Activated gamma-delta T cell treated with anti-CD3 and anti-CD28 coated beads, Interleukin-2, amount 50 U/mL, for 16 hours (primary cell): ENCODE results near the gene ZNF648.
"Not testable (repeated sequence)": the region's sequence is repeated elsewhere in the genome, so short reads cannot be mapped to it uniquely, and the experiment has no call there.

Experiments
- DNase-seq: peaks from one replicate; pipeline ENCODE4 v3.0.0-alpha.2; 2020; ENCODE audit warnings: low read depth

ZNF648 gene

GRCh38 chr1:182029379-182030331, 31.9 kb downstream of the ZNF648 start:
- DNase-seq, result peak; percentile 97

DNA sequence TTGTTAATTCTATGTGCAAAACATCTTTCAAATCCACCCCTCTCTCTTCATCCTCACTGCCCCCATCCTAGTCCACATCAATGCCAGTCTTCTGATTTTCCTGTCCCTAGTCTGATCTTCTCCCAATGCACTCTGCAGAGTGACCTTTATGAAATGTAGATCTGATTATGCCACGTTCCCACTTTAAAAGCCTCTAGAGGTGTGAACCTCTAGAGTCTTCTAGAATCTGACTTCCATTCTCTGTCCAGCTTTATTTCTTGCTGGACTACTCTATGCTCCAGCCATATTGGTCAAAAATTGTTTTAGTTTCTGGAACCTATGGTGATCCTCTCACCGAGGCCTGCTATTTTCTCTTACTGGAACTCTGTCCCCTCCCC, 32.5 kb downstream of the ZNF648 start:
- DNase-seq, result no peak

DNA sequence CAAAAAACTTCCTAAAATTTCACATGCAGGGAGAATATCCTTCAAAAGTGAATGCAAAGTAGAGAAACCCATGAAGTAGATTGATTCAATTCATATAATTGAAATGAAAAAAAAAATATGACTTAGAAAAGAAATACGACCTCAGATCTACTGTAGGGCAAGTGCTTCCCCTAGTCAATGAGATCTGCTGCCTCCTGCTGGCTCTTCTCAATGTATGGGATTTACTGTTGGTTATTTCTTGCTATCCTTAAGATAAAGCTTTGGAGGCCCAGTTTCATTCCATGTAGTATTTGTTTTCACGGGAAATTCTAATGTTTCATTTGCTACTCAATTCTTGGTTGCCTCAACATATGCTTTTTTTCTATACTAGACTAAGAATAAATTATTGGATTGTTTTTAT, 46.2 kb downstream of the ZNF648 start:
- DNase-seq, result no peak

GRCh38 chr1:182010800-182011370, 50.6 kb downstream of the ZNF648 start:
- DNase-seq, result not testable (repeated sequence)

GRCh38 chr1:182005398-182005797, 56.1 kb downstream of the ZNF648 start:
- not testable (repeated sequence) for DNase-seq

DNA sequence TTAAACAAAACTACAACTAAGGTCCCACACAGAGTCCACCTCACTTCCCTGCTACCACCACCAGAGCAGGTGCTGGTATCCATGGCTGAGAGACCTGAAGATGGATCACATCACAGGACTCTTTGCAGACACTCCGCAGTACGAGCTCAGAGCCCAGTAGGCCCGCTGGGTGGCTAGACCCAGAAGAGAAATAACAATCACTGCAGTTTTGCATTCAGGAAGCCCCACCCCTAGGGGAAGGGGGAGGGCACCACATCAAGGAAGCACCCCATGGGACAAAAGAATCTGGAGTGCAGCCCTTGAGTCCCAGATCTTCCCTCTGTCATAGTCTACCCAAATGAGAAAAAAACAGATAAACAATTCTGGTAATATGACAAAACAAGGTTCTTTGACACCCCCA, 56.9 kb downstream of the ZNF648 start:
- DNase-seq, result no peak
